Measurements from ENCODE around the gene SEL1L2. TPM values are rescaled to one million over a fixed set of nuclear protein-coding genes. Genes with fewer than 3 reads are reported as not detected.

The SEL1L2 gene
- total RNA-seq, 1 experiment from 2014 or later, result not detected

GRCh38 chr20:13884803-13885202 is 105.6 kb downstream of the SEL1L2 start (continued):
- no peak for TF ChIP-seq HMGXB4 (CRISPR knock-in tag; IDR thresholded peaks at IDR 0.05)

- Mint-ChIP-seq H3K27me3 (ENCODE audit: low read depth) (no peaks in the 10 kb centered on the region), H3K4me3 (no peak overlapping the region), H3K27ac (no peak overlapping the region), H3K4me1 (no peaks in the 10 kb centered on the region; the same call in 1 of the 2 replicates), H3K9me3 (no peaks in the 10 kb centered on the region), H3K36me3 (no peaks in the 10 kb centered on the region)
- ChIA-PET POLR2A (no interaction called here), CTCF (interaction anchor here (1.0 to 2.2 kb wide), 3 partner anchors 9 to 84 kb away, joined by 4 to 8 read pairs (median 6); no protein-coding TSS in a partner anchor)
- DNase-seq (ENCODE audit: low spot score) (no peak), ATAC-seq (no peak)
- no peak for TF ChIP-seq USF2 (CRISPR knock-in tag; IDR thresholded peaks at IDR 0.05)
- no peak for TF ChIP-seq TEAD4 (CRISPR knock-in tag; IDR thresholded peaks at IDR 0.05)
- no peak for TF ChIP-seq GRHL2 (CRISPR knock-in tag; IDR thresholded peaks at IDR 0.05; ENCODE audit: insufficient replicate concordance, severe bottlenecking)
- no peak for TF ChIP-seq ZNF281 (CRISPR knock-in tag; IDR thresholded peaks at IDR 0.05)
- TF ChIP-seq AR (CRISPR knock-in tag; IDR thresholded peaks at IDR 0.05), result no peak
- no peak for TF ChIP-seq ZNF138 (CRISPR knock-in tag; conservative IDR thresholded peaks at IDR 0.05)
- no peak for TF ChIP-seq IRF2 (CRISPR knock-in tag; IDR thresholded peaks at IDR 0.05; ENCODE audit: borderline replicate concordance, low read depth)
- no peak for TF ChIP-seq SOX15 (CRISPR knock-in tag; IDR thresholded peaks at IDR 0.05)
- TF ChIP-seq CDX4 (CRISPR knock-in tag; IDR thresholded peaks at IDR 0.05; ENCODE audit: borderline replicate concordance), result no peak
- TF ChIP-seq MXD4 (CRISPR knock-in tag; IDR thresholded peaks at IDR 0.05; ENCODE audit: borderline replicate concordance), result no peak
- no peak for TF ChIP-seq GTF2I (CRISPR knock-in tag; conservative IDR thresholded peaks at IDR 0.05)
- TF ChIP-seq RELA (CRISPR knock-in tag; IDR thresholded peaks at IDR 0.05; ENCODE audit: borderline replicate concordance), result no peak
These were observed 107.0 kb downstream of the SEL1L2 start for GRCh38 chr20:13883425-13883824.

DNA sequence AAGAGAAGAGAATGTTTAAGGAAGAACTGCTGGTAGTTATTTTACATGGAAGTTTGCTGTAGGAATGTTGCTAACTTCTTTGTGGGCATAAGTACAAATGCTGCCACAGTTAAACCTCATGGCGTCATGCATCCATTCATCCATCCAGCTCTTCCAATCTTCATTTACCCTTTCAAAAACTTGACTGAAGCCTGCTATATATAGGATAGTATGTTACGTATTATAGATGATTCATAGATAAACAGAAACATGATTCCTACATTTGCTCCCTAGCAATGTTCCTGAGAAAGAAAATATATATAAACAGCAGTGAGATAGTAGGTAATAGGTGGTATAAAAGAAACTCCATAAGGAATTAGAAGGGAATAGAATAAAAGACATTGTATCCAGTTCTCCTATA is 111.8 kb downstream of the SEL1L2 start:
- ATAC-seq (no peak), DNase-seq (ENCODE audit: low spot score) (no peak)
- ChIA-PET POLR2A (no interaction called here), CTCF (interaction anchor here (1.2 kb wide), 1 partner anchor 157 kb away, joined by 3 read pairs; no protein-coding TSS in a partner anchor)
- no peak for TF ChIP-seq HMGA2 (CRISPR knock-in tag; IDR thresholded peaks at IDR 0.05)
- TF ChIP-seq ZSCAN18 (CRISPR knock-in tag; IDR thresholded peaks at IDR 0.05), result no peak
- TF ChIP-seq ZNF281 (CRISPR knock-in tag; IDR thresholded peaks at IDR 0.05), result no peak
- TF ChIP-seq CREB1 (CRISPR knock-in tag; IDR thresholded peaks at IDR 0.05), result no peak
- TF ChIP-seq, protein P1, sequence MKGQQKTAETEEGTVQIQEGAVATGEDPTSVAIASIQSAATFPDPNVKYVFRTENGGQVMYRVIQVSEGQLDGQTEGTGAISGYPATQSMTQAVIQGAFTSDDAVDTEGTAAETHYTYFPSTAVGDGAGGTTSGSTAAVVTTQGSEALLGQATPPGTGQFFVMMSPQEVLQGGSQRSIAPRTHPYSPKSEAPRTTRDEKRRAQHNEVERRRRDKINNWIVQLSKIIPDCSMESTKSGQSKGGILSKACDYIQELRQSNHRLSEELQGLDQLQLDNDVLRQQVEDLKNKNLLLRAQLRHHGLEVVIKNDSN (CRISPR knock-in tag; IDR thresholded peaks at IDR 0.05), result no peak
- Mint-ChIP-seq H3K4me3 (no peak overlapping the region), H3K36me3 (no peaks in the 10 kb centered on the region), H3K27ac (no peak overlapping the region), H3K4me1 (peaks cover 39% of the 10 kb centered on the region), H3K27me3 (ENCODE audit: low read depth) (no peaks in the 10 kb centered on the region; the same call in 1 of the 2 replicates), H3K9me3 (no peaks in the 10 kb centered on the region)

All from WTC11 (cell line).